ENCODE data around the gene PAIP2. TPM values are rescaled to one million over a fixed set of nuclear protein-coding genes. Genes with fewer than 3 reads are reported as not detected.
"Not testable (repeated sequence)": the region's sequence is repeated elsewhere in the genome, so short reads cannot be mapped to it uniquely, and the experiment has no call there.

PAIP2 gene
- total RNA-seq, 2 donors from 2014 or later, result 29.0 to 54.2 TPM

- peak overlapping the region in 3 of 4 donors; percentile 47 to 69 (median 63) for H3K27ac ChIP-seq
- WGBS, 2 donors, result 61 to 82% methylated on average over 5 to 7 of the region's 7 CpGs
- DNase-seq, result no peak
- no peaks in the 10 kb centered on the region for H3K36me3 ChIP-seq (replicated peaks in 1 of 2; ENCODE audit: insufficient read depth in 1 of 2, low read depth in 2 of 2)
- TF ChIP-seq CTCF (IDR thresholded peaks at IDR 0.05), result no peak
- no peak for TF ChIP-seq POLR2A (IDR thresholded peaks at IDR 0.05)
- intact Hi-C loops (cut with DNase I), result no loop called here
- H3K27me3 ChIP-seq, result no peaks in the 10 kb centered on the region
- H3K4me3 ChIP-seq, result no peak overlapping the region
- H3K4me1 ChIP-seq, result peaks cover 38% of the 10 kb centered on the region
- H3K9me3 ChIP-seq, result no peaks in the 10 kb centered on the region
- ATAC-seq, result peak; percentile 25
Measured at GRCh38 chr5:139383993-139384590, 42.4 kb downstream of the PAIP2 start.

DNA sequence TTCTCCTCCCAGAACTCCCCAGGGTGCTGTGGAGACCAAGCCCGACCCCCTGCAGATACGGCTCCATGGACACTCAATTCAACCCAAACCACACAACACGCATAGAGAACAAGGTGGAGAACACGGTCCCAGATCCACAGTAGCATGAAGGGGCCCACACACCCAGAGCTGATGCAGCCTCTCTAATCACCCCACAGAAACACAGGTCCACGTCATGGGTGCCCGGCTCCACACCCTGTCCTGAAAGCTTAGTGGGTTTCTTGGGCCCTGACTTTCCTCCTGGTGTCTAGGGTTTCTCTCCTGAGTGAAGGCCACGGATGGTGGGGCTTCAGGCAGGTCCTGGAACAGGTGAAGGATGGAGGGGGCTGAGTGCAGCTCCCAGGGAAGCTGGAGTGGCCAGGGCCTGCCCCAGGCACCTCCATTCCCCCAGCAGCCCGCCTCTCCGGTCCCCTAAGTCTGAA lies 43.0 kb downstream of the PAIP2 start:
- no peaks in the 10 kb centered on the region for H3K9me3 ChIP-seq
- no peaks in the 10 kb centered on the region for H3K27me3 ChIP-seq
- no peak overlapping the region for H3K4me3 ChIP-seq
- H3K27ac ChIP-seq, result peak overlapping the region in 3 of 4 donors; percentile 47 to 69 (median 63)
- peaks cover 38% of the 10 kb centered on the region for H3K4me1 ChIP-seq
- no peaks in the 10 kb centered on the region for H3K36me3 ChIP-seq (replicated peaks in 1 of 2; ENCODE audit: insufficient read depth in 1 of 2, low read depth in 2 of 2)
- no peak for DNase-seq
- 69 to 70% methylated on average over 6 to 9 of the region's 9 CpGs for WGBS, 2 donors
- intact Hi-C loops (cut with DNase I), result no loop called here
- TF ChIP-seq CTCF (IDR thresholded peaks at IDR 0.05) (no peak), POLR2A (IDR thresholded peaks at IDR 0.05) (no peak)
- no peak for ATAC-seq

- Histone ChIP-seq H3K27ac (peak overlapping the region in 3 of 4 donors; percentile 47 to 69 (median 63)), H3K27me3 (no peaks in the 10 kb centered on the region), H3K4me1 (peaks cover 38% of the 10 kb centered on the region), H3K9me3 (no peaks in the 10 kb centered on the region), H3K4me3 (no peak overlapping the region), H3K36me3 (replicated peaks in 1 of 2; ENCODE audit: insufficient read depth in 1 of 2, low read depth in 2 of 2) (no peaks in the 10 kb centered on the region)
- intact Hi-C loops (cut with DNase I), result no loop called here
- peak; percentile 37 for ATAC-seq
- WGBS, 2 donors, result 29 to 37% methylated on average over 8 of the region's 8 CpGs
- DNase-seq, result peak in 1 of 4 donors; percentile 42
- peak in 4 of 7 experiments; percentile 25 to 35 (median 28) for TF ChIP-seq CTCF (IDR thresholded peaks at IDR 0.05)
- TF ChIP-seq POLR2A (IDR thresholded peaks at IDR 0.05), result no peak
Measured at GRCh38 chr5:139385061-139386049, 43.7 kb downstream of the PAIP2 start.

DNA sequence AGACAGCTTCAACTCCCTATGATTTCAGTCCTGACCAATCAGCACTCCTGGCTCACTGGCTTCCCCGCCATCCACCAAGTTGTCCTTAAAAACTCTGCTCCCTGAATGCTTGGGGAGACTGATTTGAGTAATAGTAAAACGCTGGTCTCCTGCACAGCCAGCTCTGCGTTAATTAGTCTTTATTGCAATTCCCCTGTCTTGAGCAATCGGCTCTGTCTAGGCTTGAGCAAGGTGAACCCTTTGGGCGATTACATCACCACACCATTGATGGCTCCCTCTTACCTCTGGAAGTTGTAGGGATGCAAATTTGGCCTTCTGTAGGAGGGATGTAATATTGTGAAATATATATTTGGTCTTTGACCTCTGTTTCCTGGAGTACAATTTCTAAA lies 44.4 kb downstream of the PAIP2 start:
- Histone ChIP-seq H3K27me3 (no peaks in the 10 kb centered on the region), H3K27ac (peak overlapping the region in 1 of 4 donors; percentile 63), H3K4me3 (no peak overlapping the region), H3K36me3 (replicated peaks in 1 of 2; ENCODE audit: insufficient read depth in 1 of 2, low read depth in 2 of 2) (no peaks in the 10 kb centered on the region), H3K9me3 (no peaks in the 10 kb centered on the region), H3K4me1 (peaks cover 38% of the 10 kb centered on the region)
- DNase-seq (no peak), ATAC-seq (no peak)
- intact Hi-C loops (cut with DNase I), result no loop called here
- 55 to 88% methylated on average over 5 of the region's 5 CpGs for WGBS, 2 donors
- no peak for TF ChIP-seq CTCF (IDR thresholded peaks at IDR 0.05)
- no peak for TF ChIP-seq POLR2A (IDR thresholded peaks at IDR 0.05)

DNA sequence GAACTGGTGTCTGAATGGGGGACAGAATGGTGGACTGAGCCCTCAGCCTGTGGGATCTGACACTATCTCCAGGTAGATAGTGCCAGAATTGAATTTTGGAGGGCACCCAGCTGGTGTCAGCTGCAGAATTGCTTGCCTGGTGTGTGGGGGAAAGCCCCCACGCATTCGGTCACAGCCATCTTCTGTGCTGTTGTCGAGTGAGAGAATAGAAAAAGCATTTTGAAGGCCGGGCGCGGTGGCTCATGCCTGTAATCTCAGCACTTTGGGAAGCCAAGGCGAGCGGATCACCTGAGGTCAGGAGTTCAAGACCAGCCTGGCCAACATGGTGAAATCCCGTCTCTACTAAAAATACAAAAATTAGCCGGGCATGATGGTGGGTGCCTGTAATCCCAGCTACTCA lies 45.3 kb downstream of the PAIP2 start:
- DNase-seq; intact Hi-C loops (cut with DNase I): not testable (repeated sequence)
- H3K4me1 ChIP-seq, result peaks cover 38% of the 10 kb centered on the region

More for the DNA sequence above, 45.3 kb downstream of the PAIP2 start:
- H3K9me3 ChIP-seq; H3K27ac ChIP-seq; ATAC-seq; H3K27me3 ChIP-seq; H3K36me3 ChIP-seq (replicated peaks in 1 of 2; ENCODE audit: insufficient read depth in 1 of 2, low read depth in 2 of 2); H3K4me3 ChIP-seq: not testable (repeated sequence)
- 80 to 85% methylated on average over 2 to 10 of the region's 10 CpGs for WGBS, 2 donors
